Hepatic stellate cell (primary cell): ENCODE data around the gene COPG2.
"Not testable (repeated sequence)": the region's sequence is repeated elsewhere in the genome, so short reads cannot be mapped to it uniquely, and the experiment has no call there.

Source experiments
- DNase-seq: peaks from one replicate; pipeline ENCODE4 v3.0.0; 2011; ENCODE audit warnings: low spot score

Gene COPG2

DNA sequence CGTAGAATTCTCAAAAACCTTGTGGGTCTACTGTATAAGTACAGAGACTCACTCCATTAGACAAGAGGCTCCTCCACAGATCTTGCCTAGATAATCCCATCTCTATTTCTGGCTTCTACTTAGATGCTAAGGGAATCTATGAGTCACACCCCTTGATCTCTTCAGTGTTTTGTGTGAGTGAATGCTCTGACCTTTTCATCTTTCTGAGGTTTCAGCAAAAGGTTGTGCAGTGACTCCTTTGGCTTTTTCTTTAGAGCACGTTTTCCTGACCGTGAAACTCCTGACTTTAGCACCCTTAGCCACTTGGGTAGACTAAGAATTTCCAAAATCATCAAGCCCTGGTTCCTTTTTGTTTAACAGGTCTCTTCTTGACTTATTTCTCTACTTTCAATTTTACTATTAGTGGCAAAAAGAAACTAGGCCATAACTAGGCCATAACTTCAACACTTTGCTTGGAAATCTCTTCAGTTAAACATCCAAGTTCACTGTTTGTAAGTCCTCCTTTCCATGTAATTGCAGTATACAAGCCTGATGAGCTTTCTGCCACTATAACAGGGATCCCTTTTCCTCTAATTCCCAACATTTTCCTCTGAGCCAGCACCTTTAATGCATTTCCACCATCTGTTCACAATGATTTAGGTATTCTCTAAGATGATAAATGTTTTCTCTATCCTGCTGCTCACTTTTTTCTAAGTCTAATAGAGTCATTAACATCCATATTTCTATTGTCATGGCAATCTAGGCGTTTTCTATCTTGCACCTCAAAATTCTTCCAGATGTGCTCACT, 19.4 kb downstream of the COPG2 start:
- DNase-seq = peak; percentile 59

DNA sequence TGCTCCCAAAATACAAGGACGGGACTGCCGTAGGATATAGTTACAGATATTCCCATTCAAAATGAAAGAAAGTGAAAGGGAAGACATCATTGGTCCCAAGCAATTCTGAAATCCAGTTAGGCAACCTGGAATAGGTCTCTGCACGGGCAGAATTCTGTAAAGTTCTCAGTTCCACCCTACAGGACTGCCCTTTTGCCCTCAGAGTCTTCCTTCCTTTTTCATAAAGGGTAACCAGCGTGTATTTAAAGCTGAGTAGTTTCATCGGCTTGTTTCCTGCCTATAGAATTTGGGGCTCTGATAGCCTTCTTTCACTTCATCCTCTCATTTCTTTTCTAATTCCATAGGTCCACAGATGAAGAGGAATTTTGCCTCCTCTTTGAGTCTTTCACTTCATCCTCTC, 20.0 kb downstream of the COPG2 start:
- no peak for DNase-seq

DNA sequence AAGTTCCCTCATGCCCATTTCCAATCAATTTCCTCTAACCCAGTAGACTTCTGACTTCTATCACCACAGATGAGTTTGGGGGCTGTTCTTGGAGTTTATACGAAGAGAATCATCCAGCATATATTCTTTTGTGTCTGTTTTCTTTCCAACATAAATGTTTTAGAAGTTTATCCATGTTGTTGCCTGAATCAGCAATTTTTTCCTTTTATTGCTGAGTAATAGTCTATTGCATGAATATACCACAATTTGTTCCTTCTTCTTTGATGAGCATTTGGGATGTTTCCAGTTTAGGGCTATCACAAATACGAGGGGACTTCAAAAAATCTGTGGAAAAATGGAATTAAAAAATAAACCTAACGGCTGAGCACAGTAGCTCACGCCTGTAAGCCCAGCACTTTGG, 26.2 kb downstream of the COPG2 start:
- DNase-seq = no peak

DNA sequence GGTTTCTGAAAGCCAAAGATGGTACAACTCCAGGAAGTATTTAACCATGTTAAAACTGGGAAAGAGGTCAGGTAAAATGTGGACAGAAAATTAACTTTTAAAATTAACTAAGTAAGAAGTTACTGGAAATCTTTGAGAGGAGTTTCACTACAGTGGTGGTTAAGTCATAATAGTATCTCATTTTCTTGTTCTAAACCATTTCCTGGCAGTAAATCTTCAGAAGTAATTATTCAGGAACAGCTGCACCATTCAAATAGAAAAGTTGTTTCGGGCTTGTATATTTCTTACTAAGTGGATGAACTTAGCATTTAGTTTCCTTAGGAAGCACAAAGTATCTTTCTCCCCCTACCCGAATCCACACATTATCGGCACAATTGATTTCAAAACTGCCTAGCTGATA, 27.1 kb downstream of the COPG2 start:
- DNase-seq = no peak

DNA sequence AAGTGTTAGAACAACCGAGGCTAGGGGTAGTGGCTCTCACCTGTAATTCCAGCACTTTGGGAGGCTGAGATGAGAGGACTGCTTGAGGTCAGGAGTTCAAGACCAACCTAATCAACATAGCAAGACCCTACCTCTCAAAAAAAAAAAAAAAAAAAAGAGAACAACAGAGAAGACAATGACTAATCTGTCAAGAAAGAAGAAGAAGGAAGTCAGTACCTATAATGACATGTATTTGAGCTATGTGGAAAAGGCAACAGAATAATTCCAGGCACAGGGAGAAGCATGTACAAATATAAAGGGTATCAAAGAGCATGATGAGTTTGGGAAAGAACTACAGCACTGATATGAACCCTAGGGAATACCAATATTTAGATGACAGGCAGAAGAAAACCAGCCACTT, 27.5 kb downstream of the COPG2 start:
- no peak for DNase-seq

DNA sequence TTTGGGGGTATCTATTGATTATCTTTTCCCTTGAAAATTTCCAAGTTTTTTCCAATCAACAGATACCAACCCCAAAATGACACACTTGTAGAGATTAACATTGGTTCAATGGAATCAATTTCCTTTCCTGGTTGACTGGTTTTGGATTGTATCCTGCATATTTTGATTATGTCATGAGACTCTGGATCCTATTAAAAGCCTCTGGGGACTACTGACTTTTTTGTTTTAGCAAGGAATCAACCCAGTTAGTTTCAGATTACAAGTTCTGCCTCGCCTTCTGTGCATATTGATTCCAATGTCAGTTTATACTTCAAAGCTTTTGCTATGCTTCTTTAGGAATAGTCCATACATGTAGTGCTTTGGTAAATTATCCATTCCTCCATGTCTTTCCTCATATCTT, 29.2 kb downstream of the COPG2 start:
- DNase-seq = no peak

DNA sequence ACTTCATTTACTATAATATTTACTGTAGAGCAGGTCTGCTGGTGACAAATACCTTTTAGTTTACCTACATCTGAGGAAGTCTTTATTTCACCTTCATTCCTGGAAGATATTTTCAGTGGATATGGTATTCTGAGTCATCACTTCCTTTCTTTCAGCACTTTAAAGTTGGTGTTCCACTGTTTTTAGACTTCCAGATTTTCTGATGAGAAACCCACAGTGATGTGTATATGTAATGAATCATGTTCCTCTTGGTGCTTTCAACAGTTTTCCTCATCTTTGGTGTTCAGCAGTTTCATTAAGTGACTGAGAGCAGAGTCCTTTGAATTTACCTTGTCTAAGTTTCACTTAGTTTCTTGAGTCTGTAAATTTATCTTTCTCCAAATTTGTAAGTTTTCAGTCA, 36.4 kb downstream of the COPG2 start:
- DNase-seq = peak; percentile 11

DNA sequence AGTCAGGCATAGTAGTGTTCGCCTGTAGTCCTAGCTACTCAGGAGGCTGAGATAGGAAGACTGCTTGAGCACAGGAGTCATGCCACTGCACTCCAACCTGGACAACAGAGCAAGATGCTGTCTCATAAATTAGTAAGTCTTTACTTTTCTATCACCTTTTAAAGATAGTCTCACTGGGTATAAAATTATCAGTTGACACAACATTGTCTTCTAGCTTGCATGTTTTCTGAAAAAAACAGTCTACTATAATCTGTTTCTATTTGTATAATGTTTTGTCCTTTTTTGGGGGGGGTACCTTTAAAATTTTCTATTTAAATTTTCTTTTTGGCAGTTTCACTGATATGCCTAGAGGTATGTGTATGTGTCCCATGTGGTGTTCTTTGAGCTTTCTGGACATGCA, 39.6 kb downstream of the COPG2 start:
- no peak for DNase-seq

DNA sequence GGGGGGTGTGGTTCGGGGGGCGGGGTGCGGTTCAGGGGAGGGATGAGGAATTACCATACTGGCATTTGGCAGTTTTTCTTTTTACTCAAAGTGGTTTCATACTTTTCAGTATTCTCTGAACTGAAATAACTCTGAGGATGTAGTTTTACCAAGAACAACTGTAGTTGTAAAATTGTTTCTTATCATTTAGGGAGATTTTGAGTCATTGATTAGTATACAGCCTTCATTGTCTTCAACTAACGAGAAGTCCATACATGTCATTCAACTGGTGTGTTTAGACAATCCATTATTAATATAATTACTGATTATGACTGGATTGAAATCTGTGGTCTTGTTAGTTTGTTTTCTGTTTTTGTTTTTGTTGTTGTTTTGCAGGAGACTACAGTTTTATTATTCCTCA, 40.8 kb downstream of the COPG2 start:
- no peak for DNase-seq

DNA sequence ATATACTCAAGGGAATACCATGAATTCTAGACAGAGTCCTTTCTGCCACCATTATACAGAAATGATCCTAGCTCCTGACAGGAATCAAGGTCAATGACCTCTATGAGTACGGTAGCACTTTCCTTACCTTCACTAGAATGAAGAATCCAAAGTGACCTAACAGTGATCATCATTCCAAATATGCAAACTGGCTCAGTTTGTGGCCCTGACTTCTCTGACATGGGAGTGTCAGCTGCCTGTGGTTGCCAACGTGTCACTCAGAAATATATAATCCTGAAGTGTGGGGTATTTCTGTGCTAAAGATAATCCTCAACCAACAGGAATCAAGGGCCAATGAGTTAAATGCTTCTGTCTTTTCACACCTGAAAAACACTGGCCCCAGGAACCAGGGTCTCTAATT, 45.7 kb downstream of the COPG2 start:
- DNase-seq = no peak

DNA sequence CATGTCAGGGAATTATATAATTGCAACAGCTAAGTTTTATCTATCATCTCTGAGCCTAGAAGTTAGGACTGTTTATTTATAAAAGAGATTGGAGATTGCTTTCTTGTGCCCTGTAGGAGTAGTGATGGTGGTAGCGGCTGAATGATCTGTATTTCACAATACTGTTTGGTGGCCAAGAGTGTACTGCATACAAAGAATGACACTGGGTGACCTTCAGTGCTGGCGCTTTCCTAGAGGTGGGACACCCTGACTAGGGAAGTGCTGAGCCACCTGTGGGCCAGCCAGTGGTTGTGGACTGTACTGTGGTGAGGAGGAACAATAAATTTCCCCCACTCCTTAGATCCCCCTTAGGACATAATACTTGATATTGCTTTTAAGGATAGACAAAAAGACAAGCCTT, 53.0 kb downstream of the COPG2 start:
- no peak for DNase-seq

DNA sequence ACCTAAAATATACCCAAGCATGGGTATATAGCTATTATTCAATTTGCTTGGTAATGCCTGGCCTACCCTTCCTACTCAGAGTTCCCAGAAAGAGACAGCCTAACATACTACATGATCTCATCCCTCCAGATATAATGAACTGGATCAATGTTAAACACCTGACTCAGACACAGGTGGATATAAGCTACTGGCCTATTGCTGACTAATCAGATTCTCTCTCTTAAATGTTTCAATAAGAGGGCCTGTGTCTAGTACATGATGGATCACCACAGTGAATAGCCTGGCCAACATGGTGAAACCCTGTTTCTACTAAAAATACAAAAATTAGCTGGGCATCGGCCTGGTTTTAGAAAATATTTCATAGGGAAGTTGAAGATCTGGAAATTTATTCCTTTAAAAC, 54.1 kb downstream of the COPG2 start:
- DNase-seq = no peak

DNA sequence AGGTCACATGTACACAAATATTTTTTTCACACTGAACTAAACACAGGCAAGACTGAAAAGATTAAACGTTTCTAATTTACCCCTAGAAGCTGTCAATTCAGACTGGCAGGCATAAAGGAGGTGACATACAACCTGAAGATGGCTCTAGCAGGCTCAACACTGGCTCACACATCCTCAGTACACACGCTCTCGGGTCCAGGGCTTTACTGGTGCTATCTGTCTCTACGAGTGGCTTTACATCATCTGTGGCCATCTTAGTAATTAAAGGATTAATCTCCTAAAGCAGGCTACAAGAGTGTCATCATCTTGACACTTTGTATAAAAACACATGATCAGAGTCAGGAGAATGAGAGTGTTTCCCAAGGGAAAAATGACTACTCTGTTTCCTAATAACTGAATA, 57.3 kb downstream of the COPG2 start:
- DNase-seq = no peak

DNA sequence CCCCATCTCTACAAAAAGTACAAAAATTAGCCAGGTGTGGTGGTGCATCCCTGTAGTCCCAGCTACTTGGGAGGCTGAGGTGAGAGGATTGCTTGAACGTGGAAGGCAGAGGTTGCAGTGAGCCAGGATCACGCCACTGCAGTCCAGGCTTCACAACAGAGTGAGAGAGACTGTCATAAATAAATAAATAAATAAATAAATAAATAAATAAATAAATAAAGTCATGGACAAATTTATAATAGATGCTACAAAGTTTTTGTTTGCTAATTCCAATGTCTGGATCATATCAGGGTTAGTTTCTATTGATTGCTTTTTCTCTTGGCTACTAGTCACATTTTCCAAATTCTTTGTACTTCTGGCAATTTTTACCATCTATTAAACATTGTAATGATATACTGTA, 61.5 kb downstream of the COPG2 start:
- DNase-seq = not testable (repeated sequence)

DNA sequence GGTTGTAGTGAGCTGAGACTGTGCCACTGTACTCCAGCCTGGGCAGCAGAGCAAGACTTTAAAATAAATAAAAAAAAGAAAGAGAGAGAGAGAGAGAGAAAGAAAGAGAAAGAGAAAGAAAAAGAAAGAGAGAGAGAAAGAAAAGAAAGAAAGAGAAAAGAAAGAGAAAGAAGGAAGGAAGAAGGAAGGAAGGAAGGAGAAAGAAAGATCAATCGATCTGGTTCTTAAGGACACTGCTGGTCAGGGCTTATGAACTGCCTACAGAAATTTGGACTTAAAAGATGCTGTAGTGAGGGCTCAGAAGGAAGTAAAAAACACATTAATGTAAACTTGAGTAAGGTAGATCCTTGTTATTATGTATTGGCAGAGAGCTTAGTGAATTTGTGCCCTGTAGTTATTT, 62.4 kb downstream of the COPG2 start:
- DNase-seq = no peak

DNA sequence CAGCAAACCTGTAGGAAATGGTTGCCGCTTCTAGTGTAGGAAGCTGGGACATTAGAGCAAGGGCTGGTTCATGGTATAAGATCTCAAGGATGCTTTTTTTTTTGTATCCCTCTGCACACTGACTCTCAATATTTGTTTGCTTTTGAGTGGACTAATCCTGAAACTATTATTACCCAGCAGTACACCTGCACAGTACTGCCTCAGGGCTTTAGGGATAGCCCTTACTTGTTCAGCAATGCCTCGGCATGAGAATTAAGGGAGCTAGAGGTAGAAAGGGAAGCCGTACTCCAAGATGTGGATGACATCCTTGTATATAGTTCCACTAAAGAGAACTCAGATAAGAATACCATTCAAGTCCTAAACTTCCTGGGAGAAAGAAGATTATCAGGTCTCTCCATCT, 70.5 kb downstream of the COPG2 start:
- DNase-seq = no peak

DNA sequence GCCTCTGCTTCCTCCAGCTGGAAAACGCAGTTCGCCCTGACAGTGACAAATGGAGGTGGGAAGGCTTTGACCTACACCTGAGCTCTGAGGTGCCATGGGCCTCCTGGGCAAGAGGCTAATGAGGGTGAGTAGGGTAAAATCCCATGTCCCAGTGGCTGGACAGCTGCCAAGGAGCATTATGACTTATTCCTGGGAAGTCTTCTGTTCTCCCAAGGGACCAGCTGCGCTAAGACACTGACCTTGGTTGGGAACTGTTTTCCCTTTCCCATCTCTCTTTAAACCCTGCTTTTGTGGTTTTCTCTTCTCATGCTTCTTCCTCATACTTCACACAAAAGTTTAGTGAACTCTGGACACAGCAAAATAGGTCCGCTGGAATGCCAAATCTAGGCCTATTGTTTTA, 72.6 kb downstream of the COPG2 start:
- DNase-seq = peak; percentile 44

DNA sequence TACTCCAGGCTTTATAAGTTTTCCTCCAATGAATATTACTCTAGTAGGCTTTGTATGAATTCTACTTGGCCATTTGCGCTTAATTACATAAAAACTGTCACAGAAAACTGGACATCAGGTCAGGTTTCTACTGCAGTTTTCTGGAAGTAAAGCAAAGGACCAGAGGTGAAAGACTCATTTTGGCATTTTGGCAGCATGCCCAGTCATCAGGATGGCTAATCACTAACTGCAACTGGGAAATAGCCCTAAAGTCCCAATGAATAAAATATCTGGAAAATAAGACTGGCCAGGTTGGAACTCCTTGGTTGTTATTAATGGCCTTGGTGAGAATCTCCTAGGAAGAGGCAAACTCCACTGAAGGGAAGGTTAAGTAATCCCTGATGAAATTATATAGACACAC, 75.5 kb downstream of the COPG2 start:
- DNase-seq = no peak

DNA sequence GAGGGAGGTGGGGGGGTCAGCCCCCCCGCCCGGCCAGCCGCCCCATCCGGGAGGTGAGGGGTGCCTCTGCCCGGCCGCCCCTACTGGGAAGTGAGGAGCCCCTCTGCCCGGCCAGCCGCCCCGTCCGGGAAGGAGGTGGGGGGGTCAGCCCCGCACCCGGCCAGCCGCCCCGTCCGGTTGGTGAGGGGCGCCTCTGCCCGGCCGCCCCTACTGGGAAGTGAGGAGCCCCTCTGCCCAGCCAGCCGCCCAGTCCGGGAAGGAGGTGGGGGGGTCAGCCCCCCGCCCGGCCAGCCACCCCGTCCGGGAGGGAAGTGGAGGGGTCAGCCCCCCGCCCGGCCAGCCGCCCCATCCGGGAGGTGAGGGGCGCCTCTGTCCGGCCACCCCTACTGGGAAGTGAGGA, 77.1 kb downstream of the COPG2 start:
- not testable (repeated sequence) for DNase-seq

DNA sequence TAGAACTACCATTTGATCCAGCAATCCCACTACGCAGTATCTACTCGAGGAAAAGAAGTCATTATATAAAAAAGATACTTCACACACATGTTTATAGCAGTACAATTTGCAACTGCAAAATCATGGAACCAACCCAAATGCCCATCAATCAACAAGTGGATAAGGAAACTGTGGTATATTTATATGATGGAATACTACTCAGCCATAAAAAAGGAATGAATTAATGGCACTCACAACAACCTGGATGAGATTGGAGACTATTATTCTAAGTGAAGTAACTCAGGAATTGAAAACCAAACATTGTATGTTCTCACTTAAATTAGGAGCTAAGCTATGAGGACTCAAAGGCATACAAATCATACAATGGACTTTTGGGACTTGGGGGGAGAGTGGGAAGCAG, 82.6 kb downstream of the COPG2 start:
- not testable (repeated sequence) for DNase-seq

DNA sequence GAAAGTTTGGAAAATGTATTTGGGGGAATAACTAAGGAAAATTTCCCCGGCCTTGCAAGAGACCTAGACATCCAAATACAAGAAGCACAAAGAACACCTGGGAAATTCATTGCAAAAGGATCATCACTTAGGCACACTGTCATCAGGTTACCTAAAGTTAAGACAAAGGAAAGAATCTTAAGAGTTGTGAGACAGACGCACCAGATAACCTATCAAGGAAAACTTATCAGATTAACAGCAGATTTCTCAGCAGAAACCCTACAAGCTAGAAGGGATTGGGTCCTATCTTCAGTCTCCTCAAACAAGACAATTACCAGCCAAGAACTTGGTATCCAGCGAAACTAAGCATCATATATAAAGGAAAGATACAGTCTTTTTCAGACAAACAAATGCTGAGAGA, 93.4 kb downstream of the COPG2 start:
- not testable (repeated sequence) for DNase-seq

DNA sequence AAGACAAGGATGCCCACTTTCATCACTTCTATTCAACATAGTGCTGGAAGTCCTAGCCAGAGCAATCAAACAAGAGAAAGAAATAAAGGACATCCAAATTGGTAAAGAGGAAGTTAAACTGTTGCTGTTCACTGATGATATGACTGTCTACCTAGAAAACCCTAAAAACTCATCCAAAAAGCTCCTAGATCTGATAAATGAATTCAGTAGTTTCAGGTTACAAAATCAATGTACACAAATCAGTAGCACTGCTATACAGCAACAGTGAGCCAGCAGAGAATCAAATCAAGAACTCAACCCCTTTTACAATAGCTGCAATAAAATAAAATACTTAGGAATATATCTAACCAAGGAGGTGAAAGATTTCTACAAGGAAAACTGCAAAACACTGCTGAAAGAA, 98.4 kb downstream of the COPG2 start:
- DNase-seq = not testable (repeated sequence)

DNA sequence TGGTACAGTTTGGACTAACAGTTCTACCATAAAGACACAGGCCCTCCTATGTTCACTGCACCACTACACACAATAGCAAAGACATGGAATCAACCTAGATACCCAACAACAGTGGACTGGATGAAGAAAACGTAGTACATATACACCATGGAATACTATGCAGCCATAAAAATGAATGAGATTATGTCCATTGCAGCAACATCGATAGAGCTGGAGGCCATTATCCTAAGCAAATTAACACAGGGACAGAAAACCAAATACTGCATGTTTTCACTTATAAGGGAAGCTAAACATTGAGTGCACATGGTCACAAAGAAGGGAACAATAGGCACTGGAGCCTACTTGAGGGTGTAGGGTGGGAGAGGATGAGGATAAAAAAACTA, 101.7 kb downstream of the COPG2 start:
- no peak for DNase-seq

DNA sequence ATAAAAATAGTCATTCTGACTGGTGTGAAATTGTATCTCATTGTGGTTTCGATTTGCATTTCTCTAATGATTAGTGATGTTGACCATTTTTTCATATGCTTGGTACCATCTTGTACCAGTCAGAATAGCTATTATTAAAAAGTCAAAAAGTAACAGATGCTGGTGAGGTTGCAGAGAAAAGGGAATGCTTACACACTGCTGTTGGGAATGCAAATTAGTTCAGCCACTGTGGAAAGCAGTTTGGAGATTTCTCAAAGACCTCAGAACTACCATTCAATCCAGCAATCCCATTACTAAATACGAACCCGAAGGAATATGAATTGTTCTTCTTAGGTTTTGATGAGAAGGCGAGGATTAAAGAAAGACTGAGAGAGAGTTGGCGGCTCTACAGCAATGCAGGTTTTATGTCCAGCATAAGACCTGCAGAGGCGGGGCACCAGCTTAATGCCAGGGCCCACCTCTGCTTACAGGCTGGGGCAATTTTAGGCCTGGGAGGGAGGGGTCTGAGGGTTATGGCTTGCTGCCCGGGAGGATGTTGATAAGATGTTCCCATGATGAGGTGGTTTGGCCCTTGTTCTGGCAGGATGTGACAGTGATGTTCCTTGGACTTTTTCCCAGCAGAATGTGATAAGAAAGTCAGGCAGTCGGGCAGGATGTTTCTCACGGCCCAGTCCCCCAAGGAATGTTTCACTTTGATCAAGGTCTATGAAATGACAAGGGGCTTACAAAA, 102.2 kb downstream of the COPG2 start:
- DNase-seq = no peak
